Hepatocyte (in vitro differentiated cells): ENCODE measurements around the gene MIGA1.

Experiments
- CTCF ChIP-seq: fragments of 200-600 bp; sonication (generic); IDR thresholded peaks from 2 replicates; pipeline ENCODE4 v1.5.1; 2016; ENCODE audit warnings: antibody characterized with exemption, mild to moderate bottlenecking; ENCODE audit not compliant: poor library complexity
- EZH2phosphoT487 ChIP-seq: fragments of 200-600 bp; sonication (generic); IDR thresholded peaks from one replicate; pipeline ENCODE4 v1.6.1; 2018; ENCODE audit warnings: antibody characterized with exemption, mild to moderate bottlenecking, low read depth, moderate library complexity; ENCODE audit not compliant: unreplicated experiment, severe bottlenecking

- TF ChIP-seq CTCF (peak; percentile 8), EZH2phosphoT487 (no peak)
Observed at GRCh38 chr1:77759071-77760028, 20.1 kb upstream of the MIGA1 start, which contains the start of gene USP33.
